SJSA1 (cell line): ENCODE results near the gene MKI67. TPM values are rescaled to one million over a fixed set of nuclear protein-coding genes. Genes with fewer than 3 reads are reported as not detected.

Experiments used
- DNase-seq, 2 experiments: peaks; one replicate each; pipeline ENCODE4 v3.0.0-alpha.2; 2015 to 2020; ENCODE audit warnings: low spot score in 2 of 2, low read depth in 1 of 2
- H3K27ac ChIP-seq: fragments of 250-450 bp; sonication (Bioruptor Pico); 2 replicates; pipeline ENCODE4 v1.5.1; 2020; ENCODE audit warnings: mild to moderate bottlenecking, moderate library complexity
- H3K27me3 ChIP-seq: fragments of 250-450 bp; sonication (Bioruptor Pico); replicated peaks from 2 replicates; pipeline ENCODE4 v1.5.1; 2020; ENCODE audit warnings: mild to moderate bottlenecking, moderate library complexity
- H3K36me3 ChIP-seq: fragments of 250-450 bp; sonication (Bioruptor Pico); 2 replicates; pipeline ENCODE4 v1.5.1; 2020; ENCODE audit warnings: mild to moderate bottlenecking
- H3K4me1 ChIP-seq: fragments of 250-450 bp; sonication (Bioruptor Pico); replicated peaks from 2 replicates; pipeline ENCODE4 v1.6.1; 2021; ENCODE audit warnings: mild to moderate bottlenecking
- H3K4me3 ChIP-seq: fragments of 250-450 bp; sonication (Bioruptor Pico); 2 replicates; pipeline ENCODE4 v1.5.1; 2020; ENCODE audit warnings: mild to moderate bottlenecking
- H3K9me3 ChIP-seq: fragments of 250-450 bp; sonication (Bioruptor Pico); replicated peaks from 2 replicates; pipeline ENCODE4 v1.5.1; 2020; ENCODE audit warnings: mild to moderate bottlenecking
- total RNA-seq: library from RNA; depleted of rRNA; stranded (reverse); fragments of >200 nt; shearing (Covaris generic); gene quantifications from 2 replicates; pipeline ENCODE4 v1.2.3, GENCODE V29; 2014

MKI67 gene
- total RNA-seq, 1 experiment from 2014 or later, result 50.4 TPM

DNA sequence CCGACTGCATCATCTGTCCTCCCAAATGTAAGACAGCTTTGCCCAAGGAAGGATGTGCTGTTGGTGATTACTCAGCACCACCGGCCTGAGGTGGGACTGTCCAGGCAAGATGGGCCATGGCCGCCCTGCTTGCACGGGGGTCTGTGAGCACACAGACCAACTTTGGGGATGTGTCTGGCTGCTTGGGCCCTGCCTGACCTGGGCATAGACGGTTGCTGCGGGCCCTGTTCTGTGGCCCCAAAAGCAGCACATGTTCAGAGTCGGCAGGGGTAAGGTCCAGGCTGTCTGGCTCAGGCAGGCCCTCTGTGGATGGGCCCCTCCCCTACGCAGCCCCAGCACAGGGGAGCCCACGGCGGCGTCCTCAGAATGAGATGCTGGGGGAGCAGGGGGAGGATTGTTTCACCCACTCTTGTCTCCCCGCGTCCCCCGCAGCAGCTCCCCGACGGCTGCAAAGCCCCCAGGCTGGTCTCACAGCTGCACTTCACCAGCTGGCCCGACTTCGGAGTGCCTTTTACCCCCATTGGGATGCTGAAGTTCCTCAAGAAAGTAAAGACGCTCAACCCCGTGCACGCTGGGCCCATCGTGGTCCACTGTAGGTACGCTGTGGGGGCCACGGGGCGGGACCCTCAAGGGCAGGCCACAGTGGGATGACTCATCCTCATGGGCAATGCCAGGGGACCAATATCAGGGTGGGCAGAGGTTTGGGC lies 58.4 kb downstream of the MKI67 start:
- no peak for DNase-seq
- no peak overlapping the region for H3K4me3 ChIP-seq
- peaks cover 6% of the 10 kb centered on the region; the same call in 1 of the 2 replicates for H3K4me1 ChIP-seq

DNA sequence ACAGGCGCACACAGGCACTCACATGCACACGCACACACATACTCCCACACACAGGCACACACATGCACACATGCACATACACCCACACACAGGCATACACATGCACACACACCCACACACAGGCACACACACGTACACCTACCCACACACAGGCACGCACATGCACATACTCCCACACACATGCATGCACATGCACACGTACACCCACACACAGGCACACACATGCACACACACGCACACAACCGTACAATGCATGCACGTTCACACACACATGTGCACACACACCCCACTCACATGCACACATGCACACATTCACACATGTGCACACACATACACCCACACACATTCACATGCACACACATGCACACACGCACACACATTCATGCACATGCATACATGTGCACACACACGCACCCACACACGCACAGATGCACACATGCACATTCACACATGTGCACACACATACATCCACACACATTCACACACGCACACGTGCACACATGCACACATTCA lies 59.3 kb downstream of the MKI67 start:
- H3K4me3 ChIP-seq, result no peak overlapping the region
- no peaks in the 10 kb centered on the region for H3K27me3 ChIP-seq
- H3K27ac ChIP-seq, result no peak overlapping the region
- no peaks in the 10 kb centered on the region for H3K9me3 ChIP-seq
- DNase-seq, result no peak
- H3K36me3 ChIP-seq, result no peaks in the 10 kb centered on the region
- peaks cover 6% of the 10 kb centered on the region; the same call in 1 of the 2 replicates for H3K4me1 ChIP-seq

More for the DNA sequence above, 58.4 kb downstream of the MKI67 start:
- H3K36me3 ChIP-seq, result no peaks in the 10 kb centered on the region
- no peak overlapping the region for H3K27ac ChIP-seq
- H3K27me3 ChIP-seq, result no peaks in the 10 kb centered on the region
- H3K9me3 ChIP-seq, result no peaks in the 10 kb centered on the region

DNA sequence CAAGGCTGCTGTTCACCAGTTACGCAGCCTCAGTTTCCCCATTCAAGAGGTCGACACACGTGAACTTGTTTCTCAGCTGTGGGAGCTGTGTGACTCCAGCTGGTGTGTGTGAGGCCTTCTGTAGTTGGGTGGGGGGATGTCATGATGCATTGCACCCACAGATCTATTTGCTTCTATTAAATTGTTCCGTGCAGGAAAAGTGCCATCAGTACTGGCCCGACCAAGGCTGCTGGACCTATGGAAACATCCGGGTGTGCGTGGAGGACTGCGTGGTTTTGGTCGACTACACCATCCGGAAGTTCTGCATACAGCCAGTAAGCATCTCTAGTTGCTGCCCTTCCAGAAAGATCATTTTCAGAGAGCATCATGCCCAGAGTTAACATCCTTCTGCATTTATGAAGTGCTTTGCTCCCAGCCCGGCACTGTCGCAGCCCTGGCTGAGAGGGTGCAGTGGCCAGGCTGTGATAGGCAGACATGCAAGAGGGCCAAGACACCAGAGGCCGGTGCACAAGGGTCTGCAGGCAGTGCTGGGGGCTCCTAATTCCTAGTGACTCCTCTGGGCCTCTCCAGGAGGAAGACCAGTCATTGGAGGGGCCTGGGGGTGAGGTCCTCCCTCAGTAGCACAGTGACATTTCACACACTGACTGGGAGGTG lies 60.2 kb downstream of the MKI67 start:
- Histone ChIP-seq H3K4me3 (no peak overlapping the region), H3K36me3 (no peaks in the 10 kb centered on the region), H3K4me1 (peaks cover 6% of the 10 kb centered on the region; the same call in 1 of the 2 replicates), H3K27me3 (no peaks in the 10 kb centered on the region), H3K9me3 (no peaks in the 10 kb centered on the region), H3K27ac (no peak overlapping the region)
- DNase-seq, result no peak

DNA sequence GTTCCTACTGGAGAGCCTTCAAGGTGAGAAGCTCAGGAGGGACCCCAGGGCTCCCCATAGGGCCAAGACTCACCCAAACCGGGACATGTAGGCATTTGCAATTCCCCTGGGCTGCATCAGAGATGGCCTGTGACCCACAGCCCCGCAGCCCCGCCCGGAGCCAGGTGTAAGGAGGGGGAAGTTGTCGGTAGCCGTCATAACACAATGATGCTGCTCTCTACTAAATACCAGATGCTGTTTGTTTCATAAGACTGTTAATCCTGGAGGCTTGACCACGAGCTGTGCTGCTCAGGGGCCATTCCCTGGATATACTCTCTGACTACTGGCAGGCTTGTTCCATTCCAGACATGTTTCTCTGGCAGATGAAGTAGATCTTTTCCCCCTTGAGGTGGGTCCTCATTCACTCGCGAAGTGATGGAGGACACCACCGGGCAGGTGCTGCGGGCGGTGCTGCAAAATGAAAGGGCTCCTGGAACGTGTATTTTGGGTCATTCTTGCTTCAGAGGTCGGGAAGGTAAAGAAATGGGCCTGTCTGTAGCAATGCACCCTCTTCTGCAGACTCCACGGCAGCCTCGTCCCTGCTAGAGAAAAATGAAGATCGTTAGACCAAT lies 61.1 kb downstream of the MKI67 start:
- DNase-seq, result no peak
- Histone ChIP-seq H3K27ac (no peak overlapping the region), H3K4me3 (no peak overlapping the region)

DNA sequence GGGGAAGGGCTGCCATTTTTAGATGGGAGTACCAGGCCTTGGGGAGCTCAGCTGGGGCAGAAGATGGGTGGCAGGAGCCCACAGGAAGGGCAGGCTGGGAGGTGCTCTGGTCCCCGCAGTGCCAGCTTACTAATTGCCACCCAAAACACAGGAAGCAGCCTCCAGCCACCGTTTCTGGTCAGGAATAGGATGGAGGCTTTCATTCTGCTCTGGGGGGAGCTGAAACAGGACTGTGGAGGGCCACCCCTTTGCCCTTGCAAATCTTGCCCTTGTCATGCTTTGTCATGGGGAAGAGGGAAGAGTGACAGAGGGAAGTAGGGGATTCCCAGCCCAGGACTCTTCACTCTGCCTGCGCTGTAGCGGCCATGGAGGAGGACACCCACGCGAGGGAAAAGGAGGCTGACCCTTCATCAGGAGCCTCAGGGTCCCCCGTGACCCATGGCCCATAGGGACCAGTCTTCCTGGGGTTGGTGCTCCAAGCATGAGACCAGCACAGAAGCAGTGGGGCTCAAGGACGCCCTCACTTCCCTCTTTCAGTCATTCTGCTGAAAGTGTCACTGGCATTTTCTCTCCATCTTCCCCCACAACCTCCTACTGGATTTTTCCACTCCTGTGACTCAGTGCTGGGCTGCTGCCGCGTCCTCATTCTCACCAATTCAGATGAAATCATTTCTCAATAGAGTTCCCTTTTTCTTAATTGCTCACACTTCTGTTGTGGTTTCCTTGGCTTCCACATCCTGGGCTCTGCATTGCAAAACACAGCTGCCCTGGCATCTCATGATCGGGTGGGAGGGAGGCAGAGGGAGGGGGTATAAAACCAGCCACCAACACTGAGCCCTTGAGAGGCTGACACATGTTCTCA lies 61.9 kb downstream of the MKI67 start:
- no peak for DNase-seq
- no peak overlapping the region for H3K27ac ChIP-seq
- H3K4me3 ChIP-seq, result no peak overlapping the region
- no peaks in the 10 kb centered on the region for H3K27me3 ChIP-seq
- H3K36me3 ChIP-seq, result no peaks in the 10 kb centered on the region
- no peaks in the 10 kb centered on the region for H3K9me3 ChIP-seq
- peaks cover 6% of the 10 kb centered on the region; the same call in 1 of the 2 replicates for H3K4me1 ChIP-seq

More for the DNA sequence above, 61.1 kb downstream of the MKI67 start:
- H3K9me3 ChIP-seq, result no peaks in the 10 kb centered on the region
- no peaks in the 10 kb centered on the region for H3K36me3 ChIP-seq
- H3K4me1 ChIP-seq, result peaks cover 6% of the 10 kb centered on the region; the same call in 1 of the 2 replicates
- no peaks in the 10 kb centered on the region for H3K27me3 ChIP-seq

DNA sequence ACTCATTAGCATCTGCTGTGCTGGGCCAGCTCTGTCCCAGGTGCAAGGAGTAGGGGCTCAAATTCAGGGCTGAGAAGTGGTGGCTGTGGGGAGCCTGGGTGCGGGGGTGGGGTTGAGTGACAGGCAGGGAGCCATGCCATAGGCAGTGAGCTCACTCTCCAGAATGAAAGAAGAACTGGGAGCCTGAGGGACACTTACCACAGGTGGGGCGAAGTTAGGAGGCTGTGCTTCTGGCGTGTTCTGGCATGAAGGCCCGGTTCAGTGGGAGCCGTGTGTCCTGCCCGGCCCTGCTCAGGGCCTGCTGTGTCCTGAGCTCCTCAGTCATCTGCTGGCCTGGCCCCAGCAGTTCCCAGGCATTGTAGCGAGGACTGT lies 62.5 kb downstream of the MKI67 start:
- Histone ChIP-seq H3K27me3 (no peaks in the 10 kb centered on the region), H3K36me3 (no peaks in the 10 kb centered on the region), H3K9me3 (no peaks in the 10 kb centered on the region), H3K4me1 (peaks cover 6% of the 10 kb centered on the region; the same call in 1 of the 2 replicates), H3K27ac (no peak overlapping the region), H3K4me3 (no peak overlapping the region)
- no peak for DNase-seq

DNA sequence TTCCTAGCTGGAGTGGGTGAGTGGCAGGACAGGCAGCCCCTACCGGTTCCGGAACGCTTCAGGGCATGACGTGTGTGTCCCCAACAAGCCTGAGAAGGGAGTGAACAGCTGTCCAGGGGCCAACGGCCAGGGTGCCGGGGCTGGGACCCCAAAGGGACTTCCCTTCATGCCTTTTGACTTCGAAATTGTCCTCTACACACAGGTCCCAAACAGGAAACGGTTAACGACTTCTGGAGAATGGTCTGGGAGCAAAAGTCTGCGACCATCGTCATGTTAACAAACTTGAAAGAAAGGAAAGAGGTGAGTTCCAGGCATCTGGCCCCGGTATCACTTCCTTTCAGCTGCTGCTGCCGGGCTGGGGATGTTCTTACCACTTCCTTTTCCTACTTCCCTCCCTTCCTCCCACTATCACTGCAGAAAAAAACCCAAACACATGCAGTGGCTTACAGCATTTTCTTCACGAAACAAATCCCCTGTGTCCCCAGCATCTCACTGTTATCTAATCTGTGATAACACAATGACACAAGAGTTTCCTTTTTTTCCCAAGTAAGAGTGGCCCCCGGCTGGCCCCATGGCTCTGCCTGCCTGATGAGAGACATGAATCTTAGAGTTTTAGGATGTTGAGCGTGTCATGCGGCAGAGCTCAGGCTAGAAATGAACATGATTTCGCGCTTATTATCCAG lies 63.2 kb downstream of the MKI67 start:
- Histone ChIP-seq H3K4me3 (no peak overlapping the region), H3K27me3 (no peaks in the 10 kb centered on the region), H3K36me3 (no peaks in the 10 kb centered on the region), H3K4me1 (peaks cover 6% of the 10 kb centered on the region; the same call in 1 of the 2 replicates), H3K9me3 (no peaks in the 10 kb centered on the region), H3K27ac (no peak overlapping the region)
- DNase-seq, result no peak

DNA sequence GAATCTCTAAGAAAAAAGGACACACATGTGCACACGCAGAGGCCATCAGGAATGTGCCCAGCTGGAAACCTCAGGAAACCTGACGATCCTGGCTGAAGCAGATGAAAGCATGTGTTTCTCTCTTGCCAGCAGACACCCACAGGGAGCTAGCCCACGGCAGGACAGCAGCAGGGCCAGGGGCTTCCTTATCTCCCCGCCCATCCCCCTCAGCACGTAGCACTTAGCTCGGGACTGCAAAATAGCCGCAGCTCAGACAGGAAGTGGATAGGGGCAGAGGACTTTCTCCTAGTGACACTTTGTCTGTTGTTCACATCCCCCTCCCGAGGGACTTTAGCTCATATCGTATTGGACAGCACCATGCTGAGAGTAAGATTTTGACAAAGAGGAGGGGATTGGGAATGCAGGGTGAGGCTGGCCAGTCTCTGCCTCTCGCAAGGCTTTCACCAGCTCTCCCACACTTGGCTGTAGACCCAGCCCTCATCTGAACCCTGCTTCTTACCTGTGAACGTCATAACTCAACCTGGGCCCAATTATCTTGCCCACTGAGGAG lies 63.8 kb downstream of the MKI67 start:
- DNase-seq, result no peak
- Histone ChIP-seq H3K27me3 (no peaks in the 10 kb centered on the region), H3K9me3 (no peaks in the 10 kb centered on the region), H3K36me3 (no peaks in the 10 kb centered on the region), H3K4me3 (no peak overlapping the region), H3K27ac (no peak overlapping the region), H3K4me1 (peaks cover 6% of the 10 kb centered on the region; the same call in 1 of the 2 replicates)

DNA sequence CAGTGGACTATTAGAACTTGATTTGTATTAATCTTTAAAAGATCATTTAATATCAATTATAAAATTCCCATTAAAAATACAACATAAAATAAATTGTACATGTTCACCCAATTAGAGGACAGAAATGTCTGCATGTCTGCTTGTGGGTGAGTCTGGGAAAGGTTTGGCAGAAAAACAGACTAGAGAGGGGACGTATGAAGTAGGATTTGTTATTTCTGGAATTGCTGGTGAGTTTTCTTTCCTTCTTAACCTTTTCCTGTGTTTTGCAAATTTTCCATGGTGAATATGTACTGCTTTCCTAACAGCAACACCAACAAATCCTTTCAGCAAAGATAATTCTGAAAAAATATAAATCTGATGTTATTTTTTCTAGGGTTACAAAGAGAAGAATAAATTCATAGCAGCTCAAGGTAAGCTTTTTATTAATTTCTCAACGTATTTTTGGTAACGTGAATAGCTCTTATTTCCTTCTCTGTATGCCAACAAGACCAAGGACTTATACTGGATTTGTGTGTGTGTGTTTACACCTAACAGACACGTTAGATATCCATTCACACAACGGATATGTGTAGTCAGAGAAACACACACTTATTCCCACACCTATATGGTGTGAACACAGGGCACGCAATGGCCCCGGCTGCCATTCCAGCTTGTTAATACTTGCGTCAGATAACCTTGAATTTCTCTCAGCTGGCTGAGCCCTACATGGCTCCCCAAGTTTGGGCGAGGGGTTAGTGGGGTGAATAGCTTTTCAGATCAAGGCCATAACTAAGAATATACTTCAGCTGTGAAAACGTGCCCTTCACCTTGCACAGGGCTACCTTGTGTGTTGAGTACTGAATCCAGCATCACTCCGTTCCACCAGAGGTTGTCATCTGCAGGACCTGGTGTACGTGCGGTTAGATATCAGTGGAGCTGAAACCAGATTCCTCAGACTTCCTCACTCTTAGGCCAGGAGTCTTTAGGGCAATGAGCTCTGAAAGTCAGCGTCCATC lies 64.6 kb downstream of the MKI67 start:
- Histone ChIP-seq H3K27me3 (no peaks in the 10 kb centered on the region), H3K27ac (no peak overlapping the region), H3K4me1 (peaks cover 6% of the 10 kb centered on the region; the same call in 1 of the 2 replicates), H3K36me3 (no peaks in the 10 kb centered on the region), H3K4me3 (no peak overlapping the region), H3K9me3 (no peaks in the 10 kb centered on the region)
- no peak for DNase-seq

DNA sequence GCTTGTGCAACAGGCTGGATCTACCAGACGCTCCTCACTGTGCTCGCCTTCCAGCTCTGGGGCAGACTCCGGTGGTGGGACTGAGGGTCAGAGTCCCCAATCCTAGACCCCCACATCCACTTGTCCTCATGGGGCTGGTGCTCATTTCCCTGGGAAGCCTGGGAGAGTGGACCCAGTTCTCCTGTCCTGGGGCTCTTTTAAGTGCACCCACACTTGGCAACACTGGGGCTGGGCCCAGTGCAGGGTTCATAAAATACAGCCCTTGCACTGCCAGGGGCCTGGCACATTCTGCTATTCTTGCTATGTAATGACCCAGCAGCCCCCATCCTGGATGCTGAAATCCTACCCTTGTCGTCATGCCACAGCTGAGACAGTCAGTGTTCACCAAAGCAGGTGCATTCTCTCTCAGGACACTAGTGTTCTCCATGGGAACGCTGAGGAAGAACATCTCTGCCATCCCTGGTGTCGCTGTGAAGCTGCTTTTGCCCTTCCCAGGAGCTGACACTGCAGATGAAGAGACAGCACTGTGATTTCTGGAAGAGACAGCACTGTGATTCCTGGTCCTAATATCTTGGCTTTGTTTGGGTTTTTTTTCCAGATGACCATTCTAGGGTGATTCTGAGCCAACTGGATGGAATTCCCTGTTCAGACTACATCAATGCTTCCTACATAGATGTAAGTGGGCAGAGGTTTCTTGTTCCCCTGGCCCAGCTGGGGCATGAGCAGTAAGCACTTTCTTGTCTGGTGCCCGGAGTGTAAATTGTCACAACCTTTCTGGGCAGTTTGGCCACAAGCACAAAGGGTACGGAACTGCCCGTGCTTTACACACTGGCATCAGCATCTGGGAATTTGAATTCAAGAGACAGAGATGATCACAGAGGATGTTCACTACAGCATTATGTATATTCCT lies 65.6 kb downstream of the MKI67 start:
- no peaks in the 10 kb centered on the region for H3K27me3 ChIP-seq
- no peak for DNase-seq
- no peak overlapping the region for H3K4me3 ChIP-seq
- no peaks in the 10 kb centered on the region for H3K36me3 ChIP-seq
- no peaks in the 10 kb centered on the region for H3K9me3 ChIP-seq
- H3K4me1 ChIP-seq, result peaks cover 6% of the 10 kb centered on the region; the same call in 1 of the 2 replicates
- H3K27ac ChIP-seq, result no peak overlapping the region

DNA sequence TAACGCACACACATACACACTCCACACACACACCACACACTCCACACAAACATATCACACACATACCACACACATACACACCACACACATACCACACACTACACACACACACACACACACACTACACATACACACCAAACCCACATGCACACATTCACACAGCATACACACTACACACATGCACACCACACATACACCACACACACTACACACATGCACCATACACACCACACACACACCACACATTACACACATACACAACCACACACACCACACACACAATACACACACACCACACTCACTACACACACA lies 66.3 kb downstream of the MKI67 start:
- H3K4me1 ChIP-seq, result peaks cover 6% of the 10 kb centered on the region; the same call in 1 of the 2 replicates
- no peaks in the 10 kb centered on the region for H3K36me3 ChIP-seq
- no peak overlapping the region for H3K4me3 ChIP-seq
- H3K9me3 ChIP-seq, result no peaks in the 10 kb centered on the region
- no peak overlapping the region for H3K27ac ChIP-seq
- no peaks in the 10 kb centered on the region for H3K27me3 ChIP-seq
- no peak for DNase-seq
